Sigmoid colon (tissue), 3 donors: Measurements from ENCODE around the gene ESR2.

Source experiments
- POLR2A ChIP-seq, 2 donors: fragments of 450-650 bp; IDR thresholded peaks; one replicate each; pipeline ENCODE4 v1.6.1; 2016; ENCODE audit warnings: antibody characterized with exemption in 2 of 2, mild to moderate bottlenecking in 2 of 2, moderate library complexity in 2 of 2
- TF ChIP-seq, protein P1 (sequence below), 4 experiments: fragments of 450-650 bp in 3 of 4; fragments of 200-600 bp in 1 of 4; IDR thresholded peaks; one replicate each; pipeline ENCODE4 v1.5.1; 2016 to 2019; ENCODE audit warnings: antibody characterized with exemption in 4 of 4, mild to moderate bottlenecking in 3 of 4, moderate library complexity in 2 of 4

GRCh38 chr14:64238631-64239030 is 55.5 kb downstream of the ESR2 start:
- TF ChIP-seq, protein P1, sequence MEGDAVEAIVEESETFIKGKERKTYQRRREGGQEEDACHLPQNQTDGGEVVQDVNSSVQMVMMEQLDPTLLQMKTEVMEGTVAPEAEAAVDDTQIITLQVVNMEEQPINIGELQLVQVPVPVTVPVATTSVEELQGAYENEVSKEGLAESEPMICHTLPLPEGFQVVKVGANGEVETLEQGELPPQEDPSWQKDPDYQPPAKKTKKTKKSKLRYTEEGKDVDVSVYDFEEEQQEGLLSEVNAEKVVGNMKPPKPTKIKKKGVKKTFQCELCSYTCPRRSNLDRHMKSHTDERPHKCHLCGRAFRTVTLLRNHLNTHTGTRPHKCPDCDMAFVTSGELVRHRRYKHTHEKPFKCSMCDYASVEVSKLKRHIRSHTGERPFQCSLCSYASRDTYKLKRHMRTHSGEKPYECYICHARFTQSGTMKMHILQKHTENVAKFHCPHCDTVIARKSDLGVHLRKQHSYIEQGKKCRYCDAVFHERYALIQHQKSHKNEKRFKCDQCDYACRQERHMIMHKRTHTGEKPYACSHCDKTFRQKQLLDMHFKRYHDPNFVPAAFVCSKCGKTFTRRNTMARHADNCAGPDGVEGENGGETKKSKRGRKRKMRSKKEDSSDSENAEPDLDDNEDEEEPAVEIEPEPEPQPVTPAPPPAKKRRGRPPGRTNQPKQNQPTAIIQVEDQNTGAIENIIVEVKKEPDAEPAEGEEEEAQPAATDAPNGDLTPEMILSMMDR (IDR thresholded peaks at IDR 0.05), result no peak
- TF ChIP-seq POLR2A (IDR thresholded peaks at IDR 0.05), result no peak
